A673 (cell line): ENCODE data around the gene YIPF4.

ENCODE experiments used
- EZH2 ChIP-seq: fragments of 200-600 bp; sonication (generic); IDR thresholded peaks from 2 replicates; pipeline ENCODE4 v1.6.1; 2017; ENCODE audit warnings: borderline replicate concordance, low read depth, mild to moderate bottlenecking, mixed read lengths, antibody characterized with exemption, low read length; ENCODE audit not compliant: poor library complexity, severe bottlenecking
- TF ChIP-seq, protein P1 (sequence below): fragments of 300-800, 200-600 bp; sonication (generic); conservative IDR thresholded peaks from 2 replicates; pipeline ENCODE4 v1.5.1; 2017; ENCODE audit warnings: low read depth, mild to moderate bottlenecking, antibody characterized with exemption, low read length, moderate library complexity, mixed read lengths

DNA sequence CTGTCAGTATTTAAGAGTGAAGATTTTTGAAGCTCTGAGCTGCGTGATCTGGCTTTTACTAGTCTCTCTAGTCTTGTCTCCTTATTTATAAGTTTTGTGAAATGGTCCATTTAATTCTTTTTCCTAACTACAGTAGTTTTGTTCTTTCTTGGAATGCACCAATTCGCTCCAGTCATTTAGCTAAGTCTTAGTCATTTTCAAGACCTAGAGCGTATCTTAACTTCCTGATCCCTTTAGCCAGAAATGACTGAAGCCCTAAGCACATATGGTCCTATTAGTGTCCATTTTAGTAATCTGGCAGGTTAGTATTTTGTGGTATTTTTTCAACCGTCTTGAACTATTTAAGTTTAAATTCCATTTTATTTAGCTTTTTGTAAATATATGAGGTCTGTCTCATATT lies 82.7 kb downstream of the YIPF4 start:
- TF ChIP-seq, protein P1, sequence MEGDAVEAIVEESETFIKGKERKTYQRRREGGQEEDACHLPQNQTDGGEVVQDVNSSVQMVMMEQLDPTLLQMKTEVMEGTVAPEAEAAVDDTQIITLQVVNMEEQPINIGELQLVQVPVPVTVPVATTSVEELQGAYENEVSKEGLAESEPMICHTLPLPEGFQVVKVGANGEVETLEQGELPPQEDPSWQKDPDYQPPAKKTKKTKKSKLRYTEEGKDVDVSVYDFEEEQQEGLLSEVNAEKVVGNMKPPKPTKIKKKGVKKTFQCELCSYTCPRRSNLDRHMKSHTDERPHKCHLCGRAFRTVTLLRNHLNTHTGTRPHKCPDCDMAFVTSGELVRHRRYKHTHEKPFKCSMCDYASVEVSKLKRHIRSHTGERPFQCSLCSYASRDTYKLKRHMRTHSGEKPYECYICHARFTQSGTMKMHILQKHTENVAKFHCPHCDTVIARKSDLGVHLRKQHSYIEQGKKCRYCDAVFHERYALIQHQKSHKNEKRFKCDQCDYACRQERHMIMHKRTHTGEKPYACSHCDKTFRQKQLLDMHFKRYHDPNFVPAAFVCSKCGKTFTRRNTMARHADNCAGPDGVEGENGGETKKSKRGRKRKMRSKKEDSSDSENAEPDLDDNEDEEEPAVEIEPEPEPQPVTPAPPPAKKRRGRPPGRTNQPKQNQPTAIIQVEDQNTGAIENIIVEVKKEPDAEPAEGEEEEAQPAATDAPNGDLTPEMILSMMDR: no peak
- TF ChIP-seq EZH2: no peak
